Tibial nerve (tissue), 4 donors: ENCODE data around the gene PMPCA. TPM values are rescaled to one million over a fixed set of nuclear protein-coding genes. Genes with fewer than 3 reads are reported as not detected.

Experiments
- DNase-seq, 2 donors: peaks; one replicate each; pipeline ENCODE4 v3.0.0-alpha.2; 2019; ENCODE audit warnings: low spot score in 2 of 2
- H3K27ac ChIP-seq, 4 donors: fragments of 200-600 bp; sonication (generic) in 3 of 4; one replicate each; pipeline ENCODE4 v1.5.1; 2017 to 2019; ENCODE audit warnings: mild to moderate bottlenecking in 1 of 4
- H3K27me3 ChIP-seq, 2 donors: fragments of 200-600 bp; sonication (generic) in 1 of 2; one replicate each; pipeline versions ENCODE4 v1.5.1 to v1.6.0; 2017 to 2019
- H3K36me3 ChIP-seq, 3 donors: fragments of 200-600 bp; sonication (generic); one replicate each; pipeline ENCODE4 v1.5.1; 2018 to 2019
- H3K4me1 ChIP-seq, 4 donors: fragments of 200-600 bp; sonication (generic) in 3 of 4; one replicate each; pipeline ENCODE4 v1.5.1; 2017 to 2019
- H3K4me3 ChIP-seq, 4 donors: fragments of 200-600 bp; sonication (generic) in 3 of 4; one replicate each; pipeline ENCODE4 v1.5.1; 2017 to 2019; ENCODE audit warnings: mild to moderate bottlenecking in 1 of 4, moderate library complexity in 1 of 4
- H3K9me3 ChIP-seq, 4 donors: fragments of 200-600 bp; sonication (generic) in 3 of 4; one replicate each; pipeline ENCODE4 v1.5.1; 2017 to 2019
- CTCF ChIP-seq, 5 experiments: fragments of 200-600 bp in 3 of 5; fragments of 450-650 bp in 2 of 5; sonication (generic) in 3 of 5; IDR thresholded peaks; one replicate each; pipeline ENCODE4 v1.5.1; 2016 to 2019; ENCODE audit warnings: antibody characterized with exemption in 5 of 5, mild to moderate bottlenecking in 3 of 5, moderate library complexity in 2 of 5
- EP300 ChIP-seq, 2 donors: sonication (generic); formaldehyde crosslinking; IDR thresholded peaks; one replicate each; pipeline ENCODE4 v1.6.1; 2017; ENCODE audit warnings: antibody characterized with exemption in 2 of 2, mild to moderate bottlenecking in 1 of 2
- POLR2A ChIP-seq, 2 donors: fragments of 450-650 bp; IDR thresholded peaks; one replicate each; pipeline ENCODE4 v1.6.1; 2017; ENCODE audit warnings: antibody characterized with exemption in 2 of 2, mild to moderate bottlenecking in 2 of 2, moderate library complexity in 2 of 2
- WGBS, 2 donors: methylation state at CpG; one replicate each; pipeline ENCODE4 v1.1.5; 2018; 5-methylcytosine and 5-hydroxymethylcytosine counted together
- total RNA-seq, 4 donors: library from RNA; depleted of rRNA; stranded (reverse); fragments of >200 nt; gene quantifications; one replicate each; pipeline ENCODE4 v1.1.0, GENCODE V29; 2016

Gene PMPCA
- total RNA-seq, 4 donors from 2014 or later, result 35.6 to 42.0 (median 39.3) TPM

DNA sequence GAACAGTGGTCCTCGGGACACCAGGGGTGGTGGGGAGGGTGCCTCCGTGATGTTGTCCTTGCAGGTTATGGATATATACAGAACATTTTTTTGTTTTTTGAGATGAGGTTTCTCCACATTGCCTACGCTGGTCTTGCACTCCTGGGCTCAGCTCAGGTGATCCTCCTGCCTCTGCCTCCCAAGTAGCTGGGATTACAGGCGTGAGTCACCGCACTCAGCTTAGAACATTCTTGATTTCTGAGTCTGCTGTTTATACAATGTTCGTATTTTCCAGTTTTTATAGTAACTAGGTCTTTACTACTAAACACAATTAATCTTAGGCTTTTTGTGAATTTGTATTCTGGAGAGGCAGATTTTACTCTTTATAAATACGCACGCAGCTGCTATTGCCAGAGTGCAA, 6.0 kb downstream of the PMPCA start:
- H3K4me1 ChIP-seq, result peaks cover 0 to 18% (median 2%) of the 10 kb centered on the region in 4 donors
- no peaks in the 10 kb centered on the region for H3K9me3 ChIP-seq
- TF ChIP-seq POLR2A (IDR thresholded peaks at IDR 0.05) (no peak), CTCF (IDR thresholded peaks at IDR 0.05) (no peak), EP300 (IDR thresholded peaks at IDR 0.05) (no peak)
- H3K36me3 ChIP-seq, result peaks cover 10 to 90% (median 23%) of the 10 kb centered on the region in 3 donors
- WGBS, 2 donors, result 93 to 96% methylated on average over 8 of the region's 8 CpGs
- peak overlapping the region in 1 of 4 donors; percentile 81 for H3K27ac ChIP-seq
- DNase-seq, result no peak
- no peaks in the 10 kb centered on the region for H3K27me3 ChIP-seq
- no peak overlapping the region for H3K4me3 ChIP-seq

GRCh38 chr9:136416914-136417313, 6.5 kb downstream of the PMPCA start:
- Histone ChIP-seq H3K36me3 (peaks cover 10 to 95% (median 28%) of the 10 kb centered on the region in 3 donors), H3K4me1 (peaks cover 0 to 13% (median 0%) of the 10 kb centered on the region in 4 donors), H3K9me3 (no peaks in the 10 kb centered on the region), H3K4me3 (no peak overlapping the region), H3K27ac (peak overlapping the region in 2 of 4 donors; percentile 77 to 81), H3K27me3 (no peaks in the 10 kb centered on the region)
- DNase-seq, result no peak
- 91 to 92% methylated on average over 19 of the region's 19 CpGs for WGBS, 2 donors
- TF ChIP-seq EP300 (IDR thresholded peaks at IDR 0.05), result no peak
- no peak for TF ChIP-seq CTCF (IDR thresholded peaks at IDR 0.05)
- no peak for TF ChIP-seq POLR2A (IDR thresholded peaks at IDR 0.05)

DNA sequence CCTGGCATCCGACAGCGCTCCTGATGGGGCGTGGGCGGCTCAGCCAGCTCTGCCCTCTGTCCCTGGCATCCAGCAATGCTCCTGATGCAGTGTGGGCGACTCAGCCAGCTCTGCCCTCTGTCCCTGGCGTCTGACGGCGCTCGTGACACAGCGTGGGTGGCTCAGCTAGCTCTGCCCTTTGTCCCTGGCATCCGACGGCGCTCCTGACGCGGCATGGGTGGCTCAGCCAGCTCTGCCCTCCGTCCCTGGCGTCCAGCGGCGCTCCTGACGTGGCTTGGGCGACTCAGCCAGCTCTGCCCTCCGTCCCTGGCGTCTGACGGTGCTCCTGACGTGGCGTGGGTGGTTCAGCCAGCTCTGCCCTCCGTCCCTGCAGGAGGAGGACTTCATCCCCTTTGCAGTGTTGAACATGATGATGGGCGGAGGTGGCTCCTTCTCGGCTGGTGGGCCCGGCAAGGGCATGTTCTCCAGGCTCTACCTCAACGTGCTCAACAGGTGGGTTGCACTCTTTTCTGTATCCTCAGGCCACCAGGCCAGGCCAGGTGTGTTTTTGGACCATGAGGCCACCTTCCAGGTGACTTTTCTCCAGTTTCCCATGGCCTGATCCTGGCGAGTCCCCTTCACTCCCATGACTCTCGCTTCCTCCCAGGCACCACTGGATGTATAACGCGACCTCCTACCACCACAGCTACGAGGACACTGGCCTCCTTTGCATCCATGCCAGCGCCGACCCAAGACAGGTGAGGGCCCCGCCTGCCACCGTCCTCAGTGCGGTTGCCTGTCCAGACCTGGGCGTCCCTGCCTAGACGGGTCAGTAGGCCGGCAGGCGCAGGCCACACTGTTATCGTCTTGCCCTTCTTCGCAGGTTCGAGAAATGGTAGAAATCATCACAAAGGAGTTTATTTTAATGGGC, 8.0 kb downstream of the PMPCA start:
- H3K27ac ChIP-seq, result peak overlapping the region; percentile 8 to 82 (median 76)

DNA sequence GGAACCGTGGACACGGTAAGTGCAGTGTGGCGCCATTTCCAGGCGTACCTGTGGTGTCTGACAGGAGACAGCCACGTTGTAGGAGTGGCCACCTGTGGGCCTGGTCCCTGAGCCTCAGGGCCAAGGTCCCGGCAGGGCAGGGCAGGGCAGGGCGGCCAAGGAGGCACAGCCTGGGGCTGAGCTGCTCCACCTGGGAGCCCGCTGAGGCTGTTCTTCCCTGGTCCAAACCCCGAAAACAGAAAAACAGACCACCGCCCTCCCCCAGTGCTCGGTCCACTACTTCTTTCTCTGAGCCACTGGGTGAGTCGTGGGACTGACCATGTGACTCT, 8.6 kb downstream of the PMPCA start:
- TF ChIP-seq EP300 (IDR thresholded peaks at IDR 0.05) (no peak), POLR2A (IDR thresholded peaks at IDR 0.05) (no peak), CTCF (IDR thresholded peaks at IDR 0.05) (no peak)
- no peak overlapping the region for H3K4me3 ChIP-seq
- no peaks in the 10 kb centered on the region for H3K9me3 ChIP-seq
- 88 to 95% methylated on average over 12 of the region's 12 CpGs for WGBS, 2 donors
- H3K36me3 ChIP-seq, result peaks cover 10 to 100% (median 42%) of the 10 kb centered on the region in 3 donors
- H3K27ac ChIP-seq, result peak overlapping the region in 3 of 4 donors; percentile 71 to 82 (median 81)
- H3K27me3 ChIP-seq, result no peaks in the 10 kb centered on the region
- no peaks in the 10 kb centered on the region for H3K4me1 ChIP-seq
- no peak for DNase-seq

More for the DNA sequence above, 8.0 kb downstream of the PMPCA start:
- peaks cover 10 to 100% (median 42%) of the 10 kb centered on the region in 3 donors for H3K36me3 ChIP-seq
- H3K4me1 ChIP-seq, result no peaks in the 10 kb centered on the region
- WGBS, 2 donors, result 83 to 94% methylated on average over 24 to 45 of the region's 48 CpGs
- TF ChIP-seq POLR2A (IDR thresholded peaks at IDR 0.05), result peak in 1 of 2 donors; percentile 4
- TF ChIP-seq CTCF (IDR thresholded peaks at IDR 0.05), result no peak
- TF ChIP-seq EP300 (IDR thresholded peaks at IDR 0.05), result peak in 1 of 2 donors; percentile 70
- no peaks in the 10 kb centered on the region for H3K9me3 ChIP-seq
- no peak overlapping the region for H3K4me3 ChIP-seq
- no peaks in the 10 kb centered on the region for H3K27me3 ChIP-seq
- no peak for DNase-seq

GRCh38 chr9:136421791-136422190, 11.3 kb downstream of the PMPCA start:
- no peak for TF ChIP-seq EP300 (IDR thresholded peaks at IDR 0.05)
- TF ChIP-seq POLR2A (IDR thresholded peaks at IDR 0.05), result no peak
- TF ChIP-seq CTCF (IDR thresholded peaks at IDR 0.05), result no peak
- Histone ChIP-seq H3K36me3 (peaks cover 4 to 100% (median 41%) of the 10 kb centered on the region in 3 donors), H3K9me3 (no peaks in the 10 kb centered on the region), H3K4me1 (no peaks in the 10 kb centered on the region), H3K27ac (no peak overlapping the region), H3K4me3 (no peak overlapping the region), H3K27me3 (no peaks in the 10 kb centered on the region)
- DNase-seq, result no peak
- 88 to 91% methylated on average over 6 to 13 of the region's 21 CpGs for WGBS, 2 donors
